Upper lobe of left lung (tissue), 4 donors: ENCODE results near the gene NUP214.

Experiments
- EP300 ChIP-seq, 4 donors: sonication (generic); formaldehyde crosslinking; IDR thresholded peaks; one replicate each; pipeline ENCODE4 v1.5.1; 2017; ENCODE audit warnings: antibody characterized with exemption in 4 of 4, control low read depth in 2 of 4
- POLR2A ChIP-seq, 4 donors: fragments of 450-650 bp; IDR thresholded peaks; one replicate each; pipeline ENCODE4 v1.5.1; 2016 to 2017; ENCODE audit warnings: antibody characterized with exemption in 4 of 4, mild to moderate bottlenecking in 2 of 4
- POLR2AphosphoS5 ChIP-seq, 2 donors: sonication (generic); formaldehyde crosslinking; IDR thresholded peaks; one replicate each; pipeline ENCODE4 v1.5.1; 2017; ENCODE audit warnings: antibody characterized with exemption in 2 of 2
- TF ChIP-seq, protein P1 (sequence below), 6 experiments: fragments of 450-650 bp in 4 of 6; fragments of 200-600 bp in 2 of 6; sonication (generic) in 2 of 6; IDR thresholded peaks; one replicate each; pipeline ENCODE4 v1.5.1; 2016 to 2019; ENCODE audit warnings: antibody characterized with exemption in 6 of 6

GRCh38 chr9:131258698-131259431 is 133.5 kb downstream of the NUP214 start:
- TF ChIP-seq, protein P1, sequence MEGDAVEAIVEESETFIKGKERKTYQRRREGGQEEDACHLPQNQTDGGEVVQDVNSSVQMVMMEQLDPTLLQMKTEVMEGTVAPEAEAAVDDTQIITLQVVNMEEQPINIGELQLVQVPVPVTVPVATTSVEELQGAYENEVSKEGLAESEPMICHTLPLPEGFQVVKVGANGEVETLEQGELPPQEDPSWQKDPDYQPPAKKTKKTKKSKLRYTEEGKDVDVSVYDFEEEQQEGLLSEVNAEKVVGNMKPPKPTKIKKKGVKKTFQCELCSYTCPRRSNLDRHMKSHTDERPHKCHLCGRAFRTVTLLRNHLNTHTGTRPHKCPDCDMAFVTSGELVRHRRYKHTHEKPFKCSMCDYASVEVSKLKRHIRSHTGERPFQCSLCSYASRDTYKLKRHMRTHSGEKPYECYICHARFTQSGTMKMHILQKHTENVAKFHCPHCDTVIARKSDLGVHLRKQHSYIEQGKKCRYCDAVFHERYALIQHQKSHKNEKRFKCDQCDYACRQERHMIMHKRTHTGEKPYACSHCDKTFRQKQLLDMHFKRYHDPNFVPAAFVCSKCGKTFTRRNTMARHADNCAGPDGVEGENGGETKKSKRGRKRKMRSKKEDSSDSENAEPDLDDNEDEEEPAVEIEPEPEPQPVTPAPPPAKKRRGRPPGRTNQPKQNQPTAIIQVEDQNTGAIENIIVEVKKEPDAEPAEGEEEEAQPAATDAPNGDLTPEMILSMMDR (IDR thresholded peaks at IDR 0.05): no peak
- no peak for TF ChIP-seq POLR2A (IDR thresholded peaks at IDR 0.05)
- TF ChIP-seq POLR2AphosphoS5 (IDR thresholded peaks at IDR 0.05): no peak
- TF ChIP-seq EP300 (IDR thresholded peaks at IDR 0.05): no peak
